Heart left ventricle (tissue), 13 donors: ENCODE measurements around the gene ENTR1.

ENCODE experiments used
- CTCF ChIP-seq, 12 donors: fragments of 200-600 bp; sonication (generic) in 4 of 12; IDR thresholded peaks; one replicate each; pipeline versions ENCODE4 v1.5.0 to v1.8.0; 2018 to 2022; ENCODE audit warnings: antibody characterized with exemption in 12 of 12, mild to moderate bottlenecking in 5 of 12
- POLR2A ChIP-seq, 2 donors: fragments of 450-650 bp; IDR thresholded peaks; one replicate each; pipeline ENCODE4 v1.6.1; 2017; ENCODE audit warnings: antibody characterized with exemption in 2 of 2, mild to moderate bottlenecking in 2 of 2, moderate library complexity in 2 of 2
- donor health status: ischemic (EF 13 %, LVEDD 7.1; RV severe dilation, severe dysfunction).
- donor health status: DM: no; HTN: yes; CAD: no.
- donor health status: DM: no; HTN: no; CAD: no.
- donor health status: ischemic (EF 25% LVEDD 6.9; RV normal size, moderate dysfunction).
- donor health status: ischemic (EF 25% LVEDD 5.7; RV mildly dilated, moderate dysfunction).
- donor health status: ischemic (EF 35%, LVEDD 5.7; RV mildly dilated, moderate dysfunction).
- donor health status: nonischemic (EF 11% LVEDD 7.7; RV severe dilation, severe dysfunction).
- donor health status: DM: yes; HTN: yes; CAD: no.
- donor health status: PGD.
- donor health status: ischemic (EF 29% LVEDD 5.4; RV normal size, mild dysfunction).
- donor health status: nonischemic (EF 23%, LVEDD 6.1; RV moderate dilation, normal function).

GRCh38 chr9:136429075-136429628 is 18.7 kb upstream of the ENTR1 start:
- TF ChIP-seq CTCF (IDR thresholded peaks at IDR 0.05) (no peak), POLR2A (IDR thresholded peaks at IDR 0.05) (no peak)
